GM19035 (cell line): ENCODE results near the gene BNC2.
"Not testable (repeated sequence)": the region's sequence is repeated elsewhere in the genome, so short reads cannot be mapped to it uniquely, and the experiment has no call there.

Source experiments
- ATAC-seq: cut with Tn5 transposase; IDR thresholded peaks from one replicate; pipeline ENCODE4 v1.9.1; 2021; ENCODE audit not compliant: unreplicated experiment

Gene BNC2

DNA sequence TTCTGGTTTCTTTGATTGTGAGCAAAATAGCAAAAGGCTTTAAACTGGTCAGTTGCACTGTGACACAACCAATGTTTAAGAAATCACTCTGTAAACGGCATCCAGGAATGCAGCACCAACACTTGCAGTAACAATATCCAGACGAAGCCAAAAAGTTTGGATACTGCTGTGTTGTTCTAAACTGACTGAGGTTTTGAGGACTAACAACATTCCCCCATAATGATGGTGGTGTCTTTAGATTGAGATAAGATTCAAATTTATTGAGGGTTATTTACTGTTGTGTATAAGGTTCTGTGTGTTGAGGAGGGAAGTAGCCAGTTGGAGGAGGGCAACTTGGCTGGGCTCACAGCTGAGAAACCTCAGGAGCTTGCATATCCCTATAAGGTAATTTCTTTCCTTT lies 353.6 kb downstream of the BNC2 start:
- ATAC-seq, result no peak

- ATAC-seq, result no peak
Measured at GRCh38 chr9:16515879-16516301, 354.6 kb downstream of the BNC2 start.

DNA sequence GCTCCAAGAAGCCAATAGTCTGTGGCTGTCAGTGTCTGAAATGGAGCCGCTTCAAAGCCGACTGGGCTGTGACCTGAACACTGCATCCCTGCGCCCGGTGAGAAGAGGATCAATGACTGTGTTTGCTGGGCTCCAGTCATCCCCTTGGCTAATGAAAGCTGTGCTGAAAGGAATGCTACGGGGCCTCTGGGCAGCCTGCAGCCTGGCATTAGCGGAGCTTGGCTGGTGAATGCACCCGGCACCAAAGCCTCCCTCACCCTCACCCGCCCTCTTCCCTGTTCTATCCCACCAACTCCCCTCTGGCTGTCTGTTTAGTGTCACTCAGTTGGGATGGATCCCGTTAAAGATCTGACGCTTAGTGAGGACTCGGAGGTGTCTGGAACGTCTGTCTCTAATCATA lies 355.3 kb downstream of the BNC2 start:
- no peak for ATAC-seq

GRCh38 chr9:16514131-16514530 lies 356.3 kb downstream of the BNC2 start:
- ATAC-seq, result no peak

DNA sequence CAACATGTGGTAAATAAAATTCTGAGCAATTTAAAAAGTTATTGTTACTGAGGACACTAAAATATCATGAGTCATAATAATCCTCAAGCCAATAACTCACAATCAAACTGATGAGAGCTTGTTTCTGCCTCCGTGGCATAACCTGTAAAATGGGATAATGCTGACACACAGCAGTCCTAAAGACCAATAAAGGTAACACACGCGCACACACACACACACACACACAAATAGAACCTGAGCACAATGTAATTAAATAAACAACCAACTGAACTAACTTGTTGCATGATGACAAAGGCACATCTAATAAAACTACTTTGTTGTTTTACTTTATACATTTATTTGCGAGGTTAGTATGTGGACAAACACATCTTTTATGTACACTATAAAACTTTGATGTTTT lies 358.2 kb downstream of the BNC2 start:
- ATAC-seq, result no peak

DNA sequence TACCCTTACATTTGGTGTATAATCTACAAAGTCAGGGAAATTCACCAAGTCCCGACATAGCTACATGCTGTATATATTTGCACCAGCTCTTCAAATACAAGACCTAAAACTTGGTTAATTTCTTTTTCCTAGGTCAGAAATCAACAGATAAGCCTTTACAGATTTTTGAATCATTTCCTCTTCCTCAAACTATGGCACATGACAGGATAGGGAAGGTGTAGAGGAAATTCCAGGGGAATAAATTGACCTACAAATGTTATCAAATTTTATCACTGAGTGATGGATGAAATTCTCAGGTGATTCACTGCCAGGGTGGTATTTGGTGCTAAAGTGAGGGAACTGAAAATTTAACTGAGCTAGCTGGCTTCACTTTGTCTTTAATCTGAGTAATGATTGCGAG lies 360.0 kb downstream of the BNC2 start:
- ATAC-seq, result no peak

GRCh38 chr9:16509997-16510396 lies 360.5 kb downstream of the BNC2 start:
- no peak for ATAC-seq

GRCh38 chr9:16505199-16505598 lies 365.3 kb downstream of the BNC2 start:
- ATAC-seq, result no peak

DNA sequence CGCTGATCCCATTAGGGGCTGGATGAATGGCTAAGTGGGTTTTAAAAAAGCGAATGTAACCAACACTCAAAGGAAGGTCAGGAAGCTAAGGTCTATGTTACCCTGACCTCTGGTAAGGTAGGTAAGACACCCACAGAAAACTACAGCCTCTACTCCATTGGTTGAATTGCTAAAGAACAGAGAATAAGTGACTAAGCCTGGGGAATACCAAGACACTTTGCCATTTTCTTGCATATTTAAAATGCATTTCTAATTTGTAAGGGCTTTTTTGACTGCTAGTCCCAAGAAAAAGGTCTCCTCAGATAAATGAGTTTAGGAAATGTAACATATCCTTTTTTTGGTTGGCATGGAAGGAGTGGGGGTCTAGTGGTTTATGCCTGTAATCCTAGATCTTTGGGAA lies 368.7 kb downstream of the BNC2 start:
- no peak for ATAC-seq

DNA sequence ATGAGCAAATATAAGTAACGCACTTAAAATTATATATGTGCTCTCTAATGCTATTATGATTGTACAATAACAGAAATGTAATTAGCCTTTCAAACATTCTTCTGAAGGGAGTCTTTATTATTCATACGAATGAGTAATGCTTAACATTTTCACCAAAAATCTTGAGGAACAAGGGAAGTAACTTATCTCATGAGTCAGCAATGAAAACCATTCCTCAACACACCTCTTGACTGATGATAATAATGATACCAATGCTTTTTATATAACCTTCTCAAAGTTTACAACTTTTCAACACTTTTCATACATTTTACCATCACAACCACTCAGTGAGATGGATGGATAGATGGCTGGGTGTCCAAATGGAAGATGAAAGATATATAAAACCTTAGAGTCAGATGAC lies 369.3 kb downstream of the BNC2 start:
- no peak for ATAC-seq

DNA sequence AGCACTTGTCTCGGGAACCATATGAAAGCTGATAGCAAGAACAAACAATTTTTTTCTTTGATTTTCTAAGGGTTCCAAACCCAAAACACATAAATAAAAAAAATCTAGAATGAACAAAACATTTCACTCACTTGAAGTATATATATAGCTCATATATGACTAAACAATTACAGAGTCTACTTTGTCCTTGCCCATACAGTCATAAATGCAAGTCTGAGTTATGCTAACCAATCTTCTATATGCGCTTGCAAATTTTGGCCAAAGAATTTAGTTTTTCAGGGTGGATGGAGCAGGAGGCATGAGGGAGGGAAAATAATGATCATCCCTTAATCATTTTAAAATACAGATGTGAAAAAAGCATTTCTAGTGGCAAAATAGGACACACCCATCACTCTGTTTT lies 370.1 kb downstream of the BNC2 start:
- no peak for ATAC-seq

DNA sequence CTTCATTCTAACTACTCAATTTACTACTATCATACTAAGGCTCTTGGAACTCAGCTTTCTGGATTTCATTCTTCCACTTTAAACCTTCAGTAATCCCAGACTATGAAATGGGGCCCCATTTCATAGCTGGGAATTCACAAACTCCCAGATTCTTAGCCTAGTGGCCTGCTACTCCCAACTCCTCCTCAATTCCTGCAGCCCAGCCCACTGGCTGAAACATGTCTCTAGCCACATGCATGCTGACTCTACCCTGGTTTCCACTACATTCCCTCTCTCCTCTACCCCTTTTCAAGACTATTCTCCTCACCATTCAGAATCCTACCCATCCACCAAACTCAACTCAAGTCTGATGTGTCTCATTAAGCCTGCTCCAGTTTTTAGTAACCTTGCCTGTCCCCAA lies 370.6 kb downstream of the BNC2 start:
- no peak for ATAC-seq

DNA sequence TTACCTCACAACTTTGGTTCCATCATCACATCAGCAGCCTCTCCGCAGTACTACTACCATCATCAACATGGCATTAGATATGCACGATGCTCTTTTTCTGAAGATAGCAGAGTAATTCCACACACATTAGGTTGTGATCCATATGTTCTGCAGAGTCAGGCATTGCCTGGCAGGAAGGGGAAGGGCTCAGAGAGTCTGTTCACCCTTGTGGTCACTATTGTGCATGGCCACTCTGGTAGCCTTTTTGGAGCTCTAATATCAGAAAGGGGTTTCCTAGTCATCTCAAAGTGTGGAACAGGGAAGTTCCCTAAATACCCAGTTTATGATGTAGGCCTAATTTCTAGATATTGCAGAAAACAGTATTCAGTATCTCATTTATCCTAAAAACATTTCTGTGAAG lies 373.6 kb downstream of the BNC2 start:
- ATAC-seq, result no peak

- ATAC-seq, result no peak
Measured at GRCh38 chr9:16487915-16488314, 382.6 kb downstream of the BNC2 start.

DNA sequence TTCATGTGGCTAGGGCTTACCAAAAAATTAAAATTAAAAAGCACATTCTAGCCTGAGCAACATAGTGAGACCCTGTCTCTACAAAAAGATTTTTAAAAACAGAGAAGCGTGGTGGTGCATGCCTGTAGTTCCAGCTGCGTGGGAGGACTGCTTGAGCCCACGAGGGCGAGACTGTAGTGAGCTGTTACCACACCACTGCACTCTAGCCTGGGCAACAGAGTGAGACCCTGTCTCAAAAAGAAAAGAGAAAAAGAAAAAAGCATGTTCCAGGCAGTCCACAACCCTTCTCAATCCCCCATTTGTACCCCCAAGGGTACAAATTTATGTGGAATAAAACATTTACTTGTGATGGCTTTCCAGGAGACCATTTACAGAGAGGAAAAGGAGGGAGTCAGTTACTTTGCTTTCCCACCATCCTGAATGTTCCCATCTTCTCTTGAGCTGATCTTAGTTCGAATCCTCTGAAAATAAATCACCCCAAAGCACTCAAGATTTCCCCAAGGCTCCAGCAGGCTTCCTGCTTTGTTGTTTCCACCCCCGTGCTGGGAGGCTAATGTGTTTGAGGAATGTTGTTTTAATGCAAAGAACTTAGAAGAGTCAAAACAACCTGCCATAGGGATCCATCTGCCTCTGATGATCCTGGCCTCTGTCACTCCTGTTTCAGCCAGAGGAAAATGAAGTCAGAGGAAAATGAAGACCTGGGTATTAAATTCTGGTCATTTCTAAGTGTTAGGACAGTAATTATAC lies 384.7 kb downstream of the BNC2 start:
- ATAC-seq, result no peak

- ATAC-seq, result no peak
Measured at GRCh38 chr9:16485160-16485559, 385.3 kb downstream of the BNC2 start.

DNA sequence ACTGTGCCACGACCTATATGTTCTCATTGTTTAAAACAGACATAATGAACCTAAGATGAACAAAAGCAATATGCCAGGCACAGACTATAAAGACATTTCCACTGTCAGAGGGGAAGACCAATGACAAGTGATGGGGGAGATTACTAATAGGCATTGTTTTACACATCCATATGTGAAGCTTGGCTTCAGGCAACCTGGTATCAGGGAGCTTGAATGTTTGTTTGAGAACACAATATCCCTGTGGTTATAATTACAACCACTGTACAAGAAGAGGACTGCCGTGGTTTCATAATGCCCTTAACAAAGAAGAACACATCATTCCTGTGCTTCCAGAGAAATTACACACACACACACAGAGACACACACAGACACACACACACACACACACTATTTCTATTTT lies 385.7 kb downstream of the BNC2 start:
- no peak for ATAC-seq

GRCh38 chr9:16484180-16484579 lies 386.3 kb downstream of the BNC2 start:
- no peak for ATAC-seq

- ATAC-seq, result no peak
Measured at GRCh38 chr9:16482764-16483163, 387.7 kb downstream of the BNC2 start.

DNA sequence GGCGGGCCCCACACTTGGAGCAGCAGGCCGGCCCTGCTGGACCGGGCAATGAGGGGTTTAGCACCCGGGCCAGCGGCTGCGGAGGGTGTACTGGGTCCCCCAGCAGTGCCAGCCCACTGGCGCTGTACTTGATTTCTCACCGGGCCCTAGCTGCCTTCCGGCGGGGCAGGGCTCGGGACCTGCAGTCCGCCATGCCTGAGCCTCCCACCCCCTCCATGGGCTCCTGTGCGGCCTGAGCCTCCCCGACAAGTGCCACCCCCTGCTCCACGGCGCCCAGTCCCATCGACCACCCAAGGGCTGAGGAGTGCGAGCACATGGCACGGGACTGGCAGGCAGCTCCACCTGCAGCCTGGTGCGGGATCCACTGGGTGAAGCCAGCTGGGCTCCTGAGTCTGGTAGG lies 389.9 kb downstream of the BNC2 start:
- not testable (repeated sequence) for ATAC-seq

DNA sequence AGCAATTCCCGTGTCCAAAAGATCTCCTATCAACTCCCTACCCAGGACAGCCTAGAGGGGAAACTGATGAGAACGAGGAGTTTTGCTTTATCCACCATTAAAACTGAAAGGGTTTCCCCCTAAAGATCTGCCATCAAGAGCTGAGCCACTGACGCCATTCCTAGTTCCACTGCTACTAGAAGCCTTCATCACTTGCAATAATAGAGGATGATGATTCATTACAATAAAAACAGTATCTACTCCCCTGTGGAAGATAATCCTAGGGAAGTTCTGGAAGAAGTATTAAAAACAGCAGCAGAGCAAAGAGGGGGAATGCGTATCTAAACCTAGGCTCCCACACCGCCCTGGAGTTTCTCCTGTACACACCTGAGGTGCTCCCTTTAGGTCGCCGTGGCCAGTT lies 394.5 kb downstream of the BNC2 start:
- no peak for ATAC-seq

GRCh38 chr9:16475257-16475656 lies 395.2 kb downstream of the BNC2 start:
- no peak for ATAC-seq

- ATAC-seq, result no peak
Measured at GRCh38 chr9:16469184-16469583, 401.3 kb downstream of the BNC2 start.
